ENCODE results near the gene UBE2H. TPM values are rescaled to one million over a fixed set of nuclear protein-coding genes. Genes with fewer than 3 reads are reported as not detected.

The UBE2H gene
- total RNA-seq, 1 experiment from 2014 or later = 75.1 TPM

DNA sequence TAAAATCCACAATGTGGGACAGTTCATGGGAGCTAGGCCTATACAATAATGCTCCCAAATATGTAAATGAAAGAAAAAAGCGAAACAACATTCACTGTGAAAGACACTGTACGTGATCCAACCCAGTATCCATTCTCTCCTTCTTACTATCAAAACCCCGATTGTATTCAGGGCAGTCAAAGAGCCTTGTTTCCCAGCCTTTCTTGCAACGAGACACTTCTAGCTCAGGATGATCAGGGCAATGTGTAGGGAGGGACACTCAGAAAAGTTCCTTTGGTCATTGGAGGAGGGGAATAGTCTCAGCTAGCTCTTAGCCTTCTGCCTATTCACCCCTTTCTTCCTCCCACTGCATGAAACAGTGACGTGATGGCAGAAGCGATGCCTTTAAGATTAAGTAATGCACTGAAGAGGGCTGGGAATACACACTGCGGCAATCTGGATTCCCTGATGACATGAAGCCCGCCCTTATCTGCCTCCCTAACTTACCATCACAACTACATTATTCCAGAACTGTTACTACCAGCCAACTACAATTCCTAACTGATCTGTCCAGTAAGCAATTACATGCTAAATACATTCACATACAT lies 27.3 kb downstream of the UBE2H start:
- Histone ChIP-seq H3K23me2 (ENCODE audit: insufficient read length, low read depth, low read length, poor library complexity, severe bottlenecking) (no peaks in the 10 kb centered on the region), H2BK5ac (ENCODE audit: insufficient read length, low read length) (no peak overlapping the region), H2BK12ac (ENCODE audit: insufficient read length, low read depth, low read length) (no peak overlapping the region), H3K27me3 (ENCODE audit: insufficient read depth, low read length) (no peaks in the 10 kb centered on the region), H4K20me1 (ENCODE audit: control insufficient read depth, insufficient read depth, insufficient read length) (no peaks in the 10 kb centered on the region), H4K8ac (replicated peaks; ENCODE audit: insufficient read length, low read depth, low read length) (no peak overlapping the region), H3K4me2 (ENCODE audit: insufficient read depth, insufficient read length, low read length) (no peak overlapping the region), H3K79me2 (ENCODE audit: insufficient read depth, low read length) (peaks cover 4% of the 10 kb centered on the region; the same call in 1 of the 2 replicates), H3K9me3 (ENCODE audit: control insufficient read depth, low read depth, low read length) (no peaks in the 10 kb centered on the region), H3K14ac (ENCODE audit: insufficient read depth, low read length) (no peak overlapping the region), H3K23ac (ENCODE audit: insufficient read length, low read depth, low read length) (no peak overlapping the region), H4K91ac (ENCODE audit: insufficient read length, low read depth, low read length) (no peak overlapping the region), H2AK5ac (ENCODE audit: insufficient read length, low read length) (no peak overlapping the region), H3K27ac (ENCODE audit: insufficient read length, low read depth, low read length) (no peak overlapping the region), H2BK20ac (ENCODE audit: low read depth, low read length, poor library complexity, severe bottlenecking) (no peak overlapping the region), H3K18ac (ENCODE audit: insufficient read length, low read depth, low read length) (no peak overlapping the region), H3K4ac (ENCODE audit: low read depth, low read length) (no peak overlapping the region), H3K79me1 (ENCODE audit: insufficient read depth, low read depth, low read length, poor library complexity, severe bottlenecking) (peaks cover 10% of the 10 kb centered on the region), H2BK120ac (ENCODE audit: low read depth, low read length, poor library complexity, severe bottlenecking) (no peak overlapping the region), H4K5ac (ENCODE audit: insufficient read length, low read depth, low read length) (no peak overlapping the region), H3K9ac (ENCODE audit: extremely low read depth, insufficient read length, low read length) (no peak overlapping the region), H3T11ph (ENCODE audit: low read length) (no peak overlapping the region), H3K4me1 (ENCODE audit: insufficient read depth, low read length) (no peaks in the 10 kb centered on the region), H3K56ac (ENCODE audit: insufficient read length, low read depth, low read length) (no peak overlapping the region), H2BK15ac (ENCODE audit: low read depth, low read length) (no peak overlapping the region), H2AFZ (ENCODE audit: low read length) (no peak overlapping the region)
- no peak for TF ChIP-seq CTCF (conservative IDR thresholded peaks at IDR 0.05)
- DNase-seq = no peak
- peaks cover 3 to 26% (median 20%) of the 10 kb centered on the region in 3 experiments; a peak in 6 of 7 replicates for H3K36me3 Mint-ChIP-seq (ENCODE audit: insufficient read depth in 1 of 3, low read depth in 3 of 3)
- H3K4me1 Mint-ChIP-seq = peaks cover 2 to 9% of the 10 kb centered on the region in 2 experiments; a peak in 1 of 4 replicates
- H3K27me3 Mint-ChIP-seq (ENCODE audit: low read depth) = no peaks in the 10 kb centered on the region
- no peaks in the 10 kb centered on the region for H3K9me3 Mint-ChIP-seq
- H3K27ac Mint-ChIP-seq = peak overlapping the region in 2 of 3 experiments; percentile 46 to 87; a peak in 4 of 7 replicates
- no CpG with 5 or more reads among the region's 8 CpGs for WGBS (ENCODE audit: extremely low coverage, insufficient read length, low lambda C conversion rate)
- no peak overlapping the region for H3K4me3 Mint-ChIP-seq
